ENCODE measurements around the gene ROR1. TPM values are rescaled to one million over a fixed set of nuclear protein-coding genes. Genes with fewer than 3 reads are reported as not detected.
A peak's percentile ranks its signal among the peaks of the same experiment; 100 is the strongest.

ROR1 gene
- total RNA-seq, 6 experiments from 2014 or later = 7.4 to 9.4 (median 8.9) TPM

DNA sequence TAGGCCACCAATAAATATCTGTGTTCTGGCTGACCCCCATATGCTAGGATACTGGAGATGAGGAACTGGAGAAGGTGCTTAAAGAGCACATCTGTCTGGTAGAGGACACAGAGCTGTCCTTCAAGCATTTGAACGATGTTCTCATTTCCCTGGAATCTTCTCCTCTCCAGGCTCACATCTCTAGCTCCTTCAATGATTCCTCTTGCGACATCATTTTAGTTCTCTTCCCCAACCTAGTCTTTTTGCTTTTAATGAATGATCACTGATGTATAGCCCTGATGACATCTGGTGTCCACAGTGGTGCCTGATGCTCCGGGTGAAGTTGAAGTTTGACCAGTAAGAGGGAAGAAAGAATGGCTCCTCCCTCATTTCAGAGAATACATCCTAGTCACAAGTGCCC lies 348.8 kb downstream of the ROR1 start:
- H3K4me3 Mint-ChIP-seq = no peak overlapping the region
- DNase-seq = peak; percentile 10
- H3K27ac Mint-ChIP-seq = no peak overlapping the region

GRCh38 chr1:64124704-64125440 lies 351.1 kb downstream of the ROR1 start:
- H3K4me3 Mint-ChIP-seq = no peak overlapping the region
- H3K36me3 Mint-ChIP-seq (ENCODE audit: low read depth) = no peaks in the 10 kb centered on the region
- no peak for DNase-seq
- TF ChIP-seq CTCF (IDR thresholded peaks at IDR 0.05) = no peak
- peaks cover 18% of the 10 kb centered on the region for H3K4me1 Mint-ChIP-seq (ENCODE audit: low read depth)
- H3K9me3 Mint-ChIP-seq = no peaks in the 10 kb centered on the region
- H3K27ac Mint-ChIP-seq = no peak overlapping the region
- H3K27me3 Mint-ChIP-seq (ENCODE audit: insufficient read depth) = peaks cover 4% of the 10 kb centered on the region

More for the DNA sequence above, 348.8 kb downstream of the ROR1 start:
- H3K4me1 Mint-ChIP-seq (ENCODE audit: low read depth) = peaks cover 18% of the 10 kb centered on the region
- no peaks in the 10 kb centered on the region for H3K9me3 Mint-ChIP-seq
- no peak for TF ChIP-seq CTCF (IDR thresholded peaks at IDR 0.05)
- peaks cover 4% of the 10 kb centered on the region for H3K27me3 Mint-ChIP-seq (ENCODE audit: insufficient read depth)
- no peaks in the 10 kb centered on the region for H3K36me3 Mint-ChIP-seq (ENCODE audit: low read depth)

DNA sequence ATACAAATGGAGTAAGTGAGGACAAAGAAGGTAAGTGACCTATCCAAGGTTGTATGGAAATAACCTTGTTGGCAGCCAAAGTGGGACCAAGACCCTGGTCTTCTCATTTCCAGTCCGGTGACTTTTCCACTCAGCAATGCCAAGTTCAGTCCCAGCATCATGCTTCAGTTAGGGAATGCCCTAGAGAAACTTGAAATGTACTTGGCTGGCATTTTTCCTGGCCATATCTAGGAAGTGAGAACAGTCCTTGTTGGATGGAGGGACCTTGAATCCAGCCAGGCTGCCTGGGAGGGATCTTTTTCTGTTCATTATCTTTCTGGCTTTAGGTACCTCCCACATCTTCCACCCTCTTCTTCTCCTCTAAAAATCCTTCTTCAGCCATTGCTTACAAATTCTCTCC lies 352.8 kb downstream of the ROR1 start:
- no peak for TF ChIP-seq CTCF (IDR thresholded peaks at IDR 0.05)
- no peaks in the 10 kb centered on the region for H3K36me3 Mint-ChIP-seq (ENCODE audit: low read depth)
- no peaks in the 10 kb centered on the region for H3K9me3 Mint-ChIP-seq
- H3K27ac Mint-ChIP-seq = no peak overlapping the region
- DNase-seq = no peak
- H3K27me3 Mint-ChIP-seq (ENCODE audit: insufficient read depth) = peaks cover 6% of the 10 kb centered on the region
- peaks cover 17% of the 10 kb centered on the region for H3K4me1 Mint-ChIP-seq (ENCODE audit: low read depth)
- H3K4me3 Mint-ChIP-seq = no peak overlapping the region

GRCh38 chr1:64127297-64127696 lies 353.5 kb downstream of the ROR1 start:
- no peak for DNase-seq
- H3K9me3 Mint-ChIP-seq = no peaks in the 10 kb centered on the region
- no peaks in the 10 kb centered on the region for H3K36me3 Mint-ChIP-seq (ENCODE audit: low read depth)
- H3K4me3 Mint-ChIP-seq = no peak overlapping the region
- H3K27me3 Mint-ChIP-seq (ENCODE audit: insufficient read depth) = peaks cover 6% of the 10 kb centered on the region
- no peak overlapping the region for H3K27ac Mint-ChIP-seq
- no peak for TF ChIP-seq CTCF (IDR thresholded peaks at IDR 0.05)
- H3K4me1 Mint-ChIP-seq (ENCODE audit: low read depth) = peaks cover 9% of the 10 kb centered on the region

DNA sequence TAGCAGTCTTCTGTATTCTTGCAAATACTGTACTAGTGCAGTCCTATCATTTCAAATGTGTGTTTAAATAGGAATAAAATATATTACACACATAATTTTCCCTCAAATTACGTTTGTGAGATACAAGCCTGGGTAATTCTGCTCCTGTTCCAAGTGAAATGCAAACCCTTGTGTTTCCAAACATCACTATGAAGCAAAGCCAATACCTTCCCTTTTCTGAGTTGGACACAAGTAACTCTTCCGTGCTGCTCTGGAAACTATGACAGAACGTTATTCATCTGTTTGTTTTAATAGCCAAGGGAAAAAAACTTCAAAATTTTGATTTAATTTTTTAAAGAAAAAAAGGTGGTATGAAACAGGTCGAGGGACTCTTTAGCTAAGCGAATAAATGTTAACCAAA lies 355.9 kb downstream of the ROR1 start:
- Mint-ChIP-seq H3K36me3 (ENCODE audit: low read depth) (no peaks in the 10 kb centered on the region), H3K27me3 (ENCODE audit: insufficient read depth) (peaks cover 4% of the 10 kb centered on the region), H3K27ac (no peak overlapping the region), H3K4me1 (ENCODE audit: low read depth) (peaks cover 21% of the 10 kb centered on the region), H3K4me3 (no peak overlapping the region), H3K9me3 (no peaks in the 10 kb centered on the region)
- no peak for TF ChIP-seq CTCF (IDR thresholded peaks at IDR 0.05)
- DNase-seq = no peak
